HL-60/S4 treated with retinoic acid at 250 ng/mL for 4 days and 3 days (cell line): ENCODE measurements around the gene ZNF687.
"Not testable (repeated sequence)": the region's sequence is repeated elsewhere in the genome, so short reads cannot be mapped to it uniquely, and the experiment has no call there.

ENCODE experiments used
- in situ Hi-C: fragments of 300-500 bp; cut with MboI; formaldehyde crosslinking; loops from 2 replicates; pipeline ENCODE4 v1.7.0; 2022; ENCODE audit warnings: low sequenced_read_pairs

The ZNF687 gene

GRCh38 chr1:151281969-151282882 lies at the start of gene ZNF687:
Gene ZNF687, plus strand, starts transcription at chr1:151282299. Its CDS starts 3,993 bp downstream, at chr1:151286292.
- in situ Hi-C loops, result no loop called here

GRCh38 chr1:151235235-151235634 lies 46.9 kb upstream of the ZNF687 start:
- in situ Hi-C loops, result no loop called here

GRCh38 chr1:151237678-151238466 lies 44.2 kb upstream of the ZNF687 start:
- in situ Hi-C loops, result no loop called here

- in situ Hi-C loops, result no loop called here
Observed at GRCh38 chr1:151238467-151238739, 43.7 kb upstream of the ZNF687 start.

GRCh38 chr1:151242442-151242841 lies 39.7 kb upstream of the ZNF687 start:
- in situ Hi-C loops, result no loop called here

- in situ Hi-C loops, result no loop called here
Observed at GRCh38 chr1:151243683-151244216, 38.3 kb upstream of the ZNF687 start.

- in situ Hi-C loops, result no loop called here
Observed at GRCh38 chr1:151246786-151247185, 35.3 kb upstream of the ZNF687 start.

GRCh38 chr1:151251656-151252470 lies 30.2 kb upstream of the ZNF687 start:
- in situ Hi-C loops, result no loop called here

GRCh38 chr1:151254217-151255213 lies 27.6 kb upstream of the ZNF687 start, which contains the start of gene PSMD4:
Gene PSMD4, plus strand, starts transcription at chr1:151254734. Its CDS starts 49 bp downstream, at chr1:151254783.
- in situ Hi-C loops, result no loop called here

GRCh38 chr1:151255381-151255780 lies 26.7 kb upstream of the ZNF687 start:
- in situ Hi-C loops, result no loop called here

- in situ Hi-C loops, result no loop called here
Observed at GRCh38 chr1:151259351-151259750, 22.7 kb upstream of the ZNF687 start.

GRCh38 chr1:151265446-151266236 lies 16.5 kb upstream of the ZNF687 start:
- in situ Hi-C loops, result no loop called here

GRCh38 chr1:151266315-151266714 lies 15.8 kb upstream of the ZNF687 start:
- in situ Hi-C loops, result no loop called here

GRCh38 chr1:151266821-151267220 lies 15.3 kb upstream of the ZNF687 start:
- in situ Hi-C loops, result no loop called here

- in situ Hi-C loops, result no loop called here
Observed at GRCh38 chr1:151267760-151268159, 14.3 kb upstream of the ZNF687 start.

GRCh38 chr1:151273924-151274466 lies 8.1 kb upstream of the ZNF687 start:
- in situ Hi-C loops, result no loop called here

GRCh38 chr1:151275341-151275740 lies 6.8 kb upstream of the ZNF687 start:
- in situ Hi-C loops, result not testable (repeated sequence)

- in situ Hi-C loops, result no loop called here
Observed at GRCh38 chr1:151277249-151277648, 4.8 kb upstream of the ZNF687 start.
